GM10266 (cell line): ENCODE results near the gene ORC6.

ENCODE experiments used
- DNase-seq: peaks from one replicate; pipeline ENCODE4 v3.0.0; 2012; ENCODE audit errors: extremely low spot score
- CTCF ChIP-seq: IDR thresholded peaks from 2 replicates; pipeline ENCODE4 v1.5.1; 2012; ENCODE audit warnings: mild to moderate bottlenecking, low read depth; ENCODE audit not compliant: control insufficient read depth, insufficient read depth; ENCODE audit errors: missing control alignments

ORC6 gene

GRCh38 chr16:46727184-46727583 is 37.7 kb downstream of the ORC6 start:
- DNase-seq, result no peak
- no peak for TF ChIP-seq CTCF

- TF ChIP-seq CTCF, result no peak
- no peak for DNase-seq
Measured at GRCh38 chr16:46727630-46728029, 38.2 kb downstream of the ORC6 start.

- TF ChIP-seq CTCF, result no peak
- DNase-seq, result no peak
Measured at GRCh38 chr16:46728806-46729205, 39.3 kb downstream of the ORC6 start.

- TF ChIP-seq CTCF, result no peak
- DNase-seq, result no peak
Measured at GRCh38 chr16:46729326-46729995, 40.0 kb downstream of the ORC6 start.

GRCh38 chr16:46730126-46730525 is 40.7 kb downstream of the ORC6 start:
- TF ChIP-seq CTCF, result no peak
- no peak for DNase-seq

- DNase-seq, result no peak
- TF ChIP-seq CTCF, result no peak
Measured at GRCh38 chr16:46730801-46731690, 41.6 kb downstream of the ORC6 start.
